Tongue (tissue), 2 donors: Measurements from ENCODE around the gene P4HB. TPM values are rescaled to one million over a fixed set of nuclear protein-coding genes. Genes with fewer than 3 reads are reported as not detected.

Source experiments
- DNase-seq: peaks from one replicate; pipeline ENCODE4 v3.0.0-alpha.2; 2015
- total RNA-seq: library from RNA; depleted of rRNA; stranded (reverse); fragments of >200 nt; gene quantifications from one replicate; pipeline ENCODE4 v1.2.3, GENCODE V29; 2014

Gene P4HB
- total RNA-seq, 1 donor from 2014 or later, result 389 TPM

DNA sequence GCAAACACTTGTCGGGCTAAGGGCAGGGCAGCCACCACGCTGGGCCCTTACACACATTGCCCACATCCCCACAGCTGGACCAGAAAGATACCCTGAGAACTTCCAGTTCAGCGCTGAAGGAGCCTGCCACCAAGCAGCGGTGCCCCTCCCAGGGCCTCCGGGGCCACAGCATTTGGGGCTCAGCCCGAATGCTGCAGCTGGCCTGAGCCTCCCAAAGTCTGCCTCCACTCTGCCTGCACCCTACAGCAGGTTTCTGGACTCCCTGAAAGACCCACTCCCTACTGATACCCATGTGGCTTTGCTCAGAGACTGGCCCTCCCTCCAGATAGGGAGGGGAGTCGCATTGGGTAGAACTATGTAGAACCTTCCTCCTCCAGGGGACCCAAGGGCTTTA lies 28.8 kb downstream of the P4HB start:
- DNase-seq, result no peak

DNA sequence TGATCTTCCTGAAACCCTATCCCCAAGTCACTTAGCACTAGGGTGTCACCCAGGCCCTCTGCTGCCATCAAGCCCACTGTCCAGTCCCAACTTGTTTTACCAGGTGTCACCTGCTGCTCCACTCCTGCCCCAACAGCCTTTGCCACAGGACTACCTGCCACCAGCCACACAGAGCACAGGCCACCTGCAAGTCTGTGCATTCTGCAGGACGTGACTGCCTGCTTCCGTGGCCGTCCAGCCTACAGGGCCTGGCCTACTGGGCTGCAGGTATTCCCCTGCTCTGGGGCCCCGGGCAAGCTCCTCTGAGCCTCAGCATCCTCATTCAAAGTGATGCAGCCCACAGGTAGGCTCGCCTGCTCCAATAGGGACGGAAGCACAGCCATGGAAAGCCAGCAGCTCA lies 30.5 kb downstream of the P4HB start:
- DNase-seq, result no peak

DNA sequence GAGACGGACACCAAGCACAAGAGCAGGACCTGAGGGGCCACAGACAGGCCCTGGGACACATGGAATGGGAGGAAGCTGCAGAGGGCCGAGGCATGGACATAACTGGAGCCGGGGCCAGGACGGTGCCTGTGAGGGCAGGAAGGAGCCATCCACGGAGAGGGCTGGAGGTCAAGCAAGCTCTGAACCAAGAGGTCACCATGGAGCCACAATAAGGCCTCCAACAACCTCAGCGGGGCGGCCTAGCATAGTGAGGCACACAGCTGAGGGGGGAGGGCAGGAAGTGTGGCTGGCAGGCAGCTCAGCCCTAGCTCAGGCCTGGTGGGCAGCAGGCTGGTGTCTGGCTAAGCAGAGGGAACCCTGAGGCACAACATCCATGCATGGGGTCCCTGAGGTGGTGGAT lies 31.7 kb downstream of the P4HB start:
- DNase-seq, result no peak

DNA sequence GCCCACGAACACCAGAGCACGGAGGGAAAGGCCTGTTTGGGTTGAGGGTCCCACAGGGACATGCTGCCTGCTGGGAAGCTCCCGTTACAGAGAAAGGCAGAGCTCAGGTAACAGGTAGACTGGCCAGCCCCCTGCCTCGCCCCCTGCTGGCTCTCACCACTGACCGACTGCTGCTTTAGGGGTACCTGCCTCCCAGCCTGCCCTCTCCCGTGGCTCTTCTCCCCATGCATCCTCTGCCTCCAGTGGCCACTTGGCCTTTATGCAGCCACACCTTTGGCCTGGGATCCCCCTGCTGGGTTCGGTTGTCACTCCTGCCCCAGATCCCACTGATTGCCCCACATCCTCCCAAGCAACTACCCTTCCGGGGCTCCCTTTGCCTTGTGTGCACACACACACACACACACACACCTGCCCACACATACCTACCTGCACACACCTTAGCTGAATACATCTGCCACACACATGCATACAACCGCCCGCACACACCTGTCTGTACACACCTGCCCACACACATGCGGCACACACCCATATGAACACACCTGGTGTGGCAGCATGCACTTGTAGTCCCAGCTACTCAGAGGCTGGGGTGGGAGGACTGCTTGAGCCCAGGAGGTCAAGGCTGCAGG lies 34.4 kb downstream of the P4HB start:
- no peak for DNase-seq

DNA sequence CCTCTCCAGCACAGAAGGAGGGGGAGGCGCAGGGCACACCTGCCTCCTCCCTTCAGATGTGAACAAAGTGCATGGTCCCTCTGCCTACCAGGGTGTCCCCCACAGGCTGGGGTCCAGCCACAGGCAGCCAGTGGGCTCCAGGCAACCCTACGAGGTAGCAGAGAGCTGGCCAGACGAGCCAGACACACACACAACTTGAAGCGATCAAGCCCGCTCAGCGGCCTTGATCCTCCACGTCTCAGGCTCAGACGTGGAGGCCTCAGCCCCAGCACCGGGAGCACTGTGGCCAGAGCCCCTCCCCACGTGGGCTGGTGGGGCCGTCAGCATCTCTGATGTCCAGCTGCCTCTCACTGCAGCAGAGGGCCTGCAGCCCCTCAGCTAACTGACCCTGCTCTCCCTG lies 35.7 kb downstream of the P4HB start:
- DNase-seq, result no peak

DNA sequence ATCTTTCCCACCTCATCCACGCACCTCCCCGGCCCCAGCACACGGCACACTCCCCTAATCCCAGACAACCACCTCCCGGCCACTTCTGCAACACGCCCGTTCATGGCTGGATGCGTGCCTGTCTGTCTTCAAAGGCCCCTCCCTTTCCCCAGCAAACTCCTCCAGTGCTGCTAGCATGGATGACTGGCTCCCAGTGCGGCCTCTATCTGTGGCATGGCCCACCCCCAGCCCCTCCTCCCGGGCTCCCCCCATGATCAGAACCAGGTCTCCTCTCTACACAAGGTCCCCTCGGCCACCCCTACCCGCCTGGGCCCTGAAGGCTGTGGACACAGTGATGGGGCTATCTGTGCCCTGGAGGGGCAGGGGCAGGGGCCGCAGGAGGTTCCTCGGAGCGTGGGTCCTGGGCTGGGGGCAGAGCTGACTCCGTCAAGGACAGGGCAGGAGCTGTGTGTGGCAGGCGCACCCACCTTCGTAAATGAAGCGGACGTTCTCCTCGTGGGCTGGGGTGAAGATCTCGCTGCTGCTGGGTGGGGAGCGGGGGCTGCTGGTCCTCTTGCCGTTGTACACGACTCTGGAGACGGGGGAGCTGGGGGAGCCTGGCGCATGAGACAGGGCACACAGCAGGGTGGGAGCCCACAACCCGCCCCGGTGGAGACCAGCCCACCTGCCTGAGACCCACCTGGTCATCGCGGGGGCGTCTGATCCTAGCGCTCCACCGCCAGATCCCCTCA lies 36.4 kb downstream of the P4HB start:
- DNase-seq, result no peak

DNA sequence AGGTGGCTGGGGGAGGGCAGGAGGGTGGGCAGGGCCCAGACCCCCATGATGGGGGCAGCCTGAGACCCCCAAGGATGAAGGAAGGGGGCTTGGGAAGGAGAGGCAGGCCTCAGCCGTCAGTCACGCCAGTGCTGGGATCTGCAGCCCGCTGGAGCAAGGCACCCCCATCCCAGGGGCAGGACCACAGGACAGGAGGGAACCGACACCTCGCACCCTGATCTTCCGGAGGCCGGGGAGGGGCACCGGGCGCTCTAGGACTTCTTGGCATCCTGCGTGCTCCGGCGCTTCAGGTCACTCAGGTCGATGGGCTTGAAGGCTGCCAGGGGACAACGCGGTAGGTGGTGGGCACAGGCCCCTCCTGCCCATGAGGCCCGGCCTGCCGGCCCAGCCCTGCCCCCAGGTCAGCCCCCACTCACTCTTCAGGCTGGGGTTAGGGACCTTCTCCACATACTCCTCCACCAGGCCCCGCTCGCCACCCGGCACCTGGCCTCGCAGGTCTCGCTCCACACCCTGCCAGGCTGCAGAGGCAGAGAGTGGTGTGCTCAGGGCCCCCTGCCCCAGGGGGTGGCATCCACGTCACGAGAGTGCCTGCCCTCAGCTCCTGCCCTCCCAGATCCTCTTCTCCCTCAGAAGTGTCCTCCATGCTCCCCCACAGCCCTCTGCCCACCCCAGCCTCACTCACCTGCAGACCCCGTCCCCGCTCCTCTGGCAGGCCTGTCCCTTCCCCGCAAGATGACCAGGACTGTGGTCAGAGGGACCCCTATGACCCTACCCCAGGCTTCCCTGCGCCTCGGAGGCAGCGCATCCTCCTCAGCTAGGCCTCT lies 37.1 kb downstream of the P4HB start:
- DNase-seq, result no peak

DNA sequence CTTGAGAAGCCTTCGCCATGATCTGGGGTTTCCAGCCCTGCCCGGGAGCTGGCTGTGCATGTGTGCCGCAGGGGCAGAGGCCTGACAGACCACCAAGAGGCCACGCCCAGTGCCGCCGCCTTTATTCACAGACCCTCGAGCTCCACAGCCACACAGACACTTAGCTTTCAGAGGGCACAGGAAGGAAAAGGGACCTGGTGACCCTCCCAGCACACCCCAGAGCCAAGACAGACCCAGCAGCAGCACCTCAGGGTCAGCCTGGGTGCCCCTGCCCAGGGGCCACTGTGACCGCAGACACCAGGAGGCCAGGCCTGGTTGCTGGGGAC lies 38.1 kb downstream of the P4HB start:
- no peak for DNase-seq

DNA sequence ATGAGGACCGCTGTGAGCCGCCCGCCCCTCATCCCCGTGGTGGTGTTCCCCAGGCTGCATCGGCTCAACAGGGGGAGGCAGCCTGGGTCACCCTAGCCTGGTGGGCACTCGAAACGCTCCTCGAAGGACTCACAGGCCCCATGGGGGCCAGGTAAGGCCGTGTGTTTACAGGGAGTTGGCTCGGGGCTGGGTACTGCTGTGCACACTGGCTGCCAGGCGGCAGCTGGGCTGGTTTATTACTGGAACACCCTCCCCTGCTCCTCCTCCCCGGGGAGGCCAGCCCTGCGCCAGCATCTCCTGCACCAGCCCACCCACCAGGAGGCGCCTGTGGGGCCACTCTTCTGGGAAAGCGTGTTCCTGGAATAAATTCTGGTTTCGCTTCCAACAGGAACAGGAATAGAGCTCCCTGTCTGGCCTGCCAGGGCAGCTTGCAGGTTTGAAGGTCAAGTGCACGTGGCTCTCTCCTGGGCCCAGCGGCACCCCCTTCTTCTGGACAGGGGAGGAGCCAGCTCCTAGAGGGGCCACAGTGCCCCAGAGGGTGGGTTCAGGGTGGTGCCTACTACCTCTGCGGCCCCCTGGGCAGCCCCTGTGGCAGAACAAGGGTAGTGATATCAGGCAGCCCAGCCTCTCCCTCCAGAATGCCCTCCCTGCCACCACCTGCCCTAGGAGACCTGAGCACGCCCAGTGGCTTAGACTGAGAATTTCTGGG lies 38.6 kb downstream of the P4HB start:
- peak; percentile 64 for DNase-seq

DNA sequence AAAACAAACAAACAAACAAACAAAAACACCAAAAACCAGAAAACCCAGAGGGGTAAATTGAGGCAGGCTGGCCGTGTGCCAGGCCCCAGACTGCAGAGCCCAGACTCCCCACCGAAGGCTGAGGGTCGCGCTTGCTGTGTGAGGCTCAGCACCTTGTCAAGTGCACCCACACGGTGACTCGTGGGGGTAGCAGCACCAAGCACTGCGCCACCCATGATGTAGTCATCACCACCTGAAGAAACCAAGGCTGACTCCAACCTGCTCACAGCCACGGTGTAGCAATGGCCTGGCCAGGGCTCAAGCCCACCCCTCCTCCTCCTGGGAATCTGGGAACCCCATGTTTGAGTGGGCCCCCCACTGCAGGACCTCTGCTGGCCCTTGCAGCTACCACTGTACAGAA lies 39.2 kb downstream of the P4HB start:
- no peak for DNase-seq

DNA sequence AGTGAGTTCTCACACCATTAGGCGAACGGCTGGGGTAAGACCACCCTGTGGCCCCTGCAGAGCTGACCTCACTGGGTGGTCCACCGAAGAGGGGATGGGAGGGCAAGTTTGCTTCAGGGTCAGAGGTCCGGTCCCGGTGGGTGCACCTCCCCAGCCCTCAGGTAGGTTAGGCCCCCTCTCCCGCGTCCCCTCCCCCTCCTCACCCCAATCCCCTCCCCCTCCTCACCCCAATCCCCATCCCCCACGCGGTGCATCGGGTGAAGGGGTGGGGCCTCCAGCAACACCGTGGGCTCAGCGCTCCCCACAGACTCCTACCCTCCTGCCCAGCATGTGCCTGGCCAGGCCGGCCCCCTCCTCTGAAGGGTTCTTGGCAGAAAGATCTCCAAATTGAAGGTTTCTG lies 40.6 kb downstream of the P4HB start:
- DNase-seq, result no peak

DNA sequence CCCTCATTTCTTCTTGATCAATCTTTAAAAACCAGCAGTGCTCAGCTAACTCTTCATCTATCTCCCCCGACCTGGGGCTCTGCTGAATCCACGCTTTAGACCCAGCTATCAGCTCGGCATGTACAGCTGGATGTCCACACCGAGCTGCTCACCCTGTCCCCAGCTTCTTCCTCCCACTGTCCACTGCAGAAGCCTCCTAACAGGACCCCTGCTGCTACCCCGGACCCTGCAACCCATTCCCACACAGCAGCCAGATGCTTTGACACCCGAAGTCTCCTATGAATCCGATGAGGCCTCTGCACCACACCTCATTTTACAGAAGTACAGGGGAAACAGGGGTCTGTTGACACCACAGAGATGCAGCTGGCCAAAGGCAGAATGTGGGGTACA lies 42.6 kb downstream of the P4HB start:
- DNase-seq, result no peak

DNA sequence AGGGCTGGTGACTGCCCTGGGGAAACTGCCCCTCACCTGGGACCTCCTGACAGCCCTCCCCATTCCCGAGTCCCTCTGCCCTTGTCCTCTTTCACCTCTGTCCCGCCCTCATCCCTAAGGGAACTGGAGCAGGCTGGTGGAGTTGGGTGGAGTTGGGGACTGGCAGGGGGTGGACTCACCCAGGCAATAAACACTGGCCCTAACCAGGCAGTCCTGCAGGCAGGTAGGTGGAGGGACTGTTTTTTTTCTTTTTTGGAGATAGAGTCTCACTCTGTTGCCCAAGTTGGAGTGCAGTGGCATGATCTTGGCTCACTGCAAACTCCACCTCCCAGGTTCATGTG lies 44.7 kb downstream of the P4HB start:
- no peak for DNase-seq

DNA sequence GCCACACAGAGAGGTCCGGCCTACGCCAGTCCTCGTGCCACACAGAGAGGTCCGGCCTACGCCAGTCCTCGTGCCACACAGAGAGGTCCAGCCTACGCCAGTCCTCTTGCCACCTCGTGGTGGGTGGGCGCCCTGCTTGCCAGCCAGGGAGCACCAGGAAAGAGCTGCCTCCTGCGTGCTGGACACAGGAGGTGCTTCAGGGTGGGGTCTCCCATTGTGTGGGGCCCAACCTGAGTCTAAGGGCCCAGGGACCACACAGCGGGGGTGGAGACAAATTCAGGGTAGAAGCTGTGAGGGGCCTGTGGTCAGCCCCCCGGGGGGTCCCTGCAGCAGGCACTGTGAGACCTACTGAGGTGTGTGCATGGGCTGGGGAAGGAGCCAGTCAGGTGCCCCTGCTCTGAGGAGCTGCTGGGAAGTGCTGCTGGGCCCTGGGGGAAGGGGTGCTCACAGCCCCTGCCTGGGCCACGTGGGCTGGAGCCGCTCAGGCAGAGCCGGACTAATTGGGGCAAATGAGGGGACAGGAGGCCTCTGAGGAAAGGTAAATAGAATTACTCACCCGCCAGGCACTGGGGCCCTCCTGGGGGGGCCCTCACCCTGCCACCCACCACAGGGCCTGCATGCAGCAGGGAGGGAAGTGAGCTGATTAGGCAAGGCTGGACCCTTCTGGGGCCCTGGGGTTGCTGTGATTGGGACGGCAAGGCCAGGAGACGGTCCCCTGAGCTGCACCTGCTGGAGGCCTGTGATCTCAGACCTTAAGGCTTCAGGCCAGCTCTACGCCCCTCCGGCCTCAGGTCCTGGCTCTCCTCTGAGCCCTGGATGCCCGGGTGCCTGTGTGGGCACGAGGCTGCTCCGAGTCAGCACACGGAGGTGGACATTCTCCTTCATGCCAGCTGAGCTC lies 45.3 kb downstream of the P4HB start:
- DNase-seq, result peak; percentile 17

DNA sequence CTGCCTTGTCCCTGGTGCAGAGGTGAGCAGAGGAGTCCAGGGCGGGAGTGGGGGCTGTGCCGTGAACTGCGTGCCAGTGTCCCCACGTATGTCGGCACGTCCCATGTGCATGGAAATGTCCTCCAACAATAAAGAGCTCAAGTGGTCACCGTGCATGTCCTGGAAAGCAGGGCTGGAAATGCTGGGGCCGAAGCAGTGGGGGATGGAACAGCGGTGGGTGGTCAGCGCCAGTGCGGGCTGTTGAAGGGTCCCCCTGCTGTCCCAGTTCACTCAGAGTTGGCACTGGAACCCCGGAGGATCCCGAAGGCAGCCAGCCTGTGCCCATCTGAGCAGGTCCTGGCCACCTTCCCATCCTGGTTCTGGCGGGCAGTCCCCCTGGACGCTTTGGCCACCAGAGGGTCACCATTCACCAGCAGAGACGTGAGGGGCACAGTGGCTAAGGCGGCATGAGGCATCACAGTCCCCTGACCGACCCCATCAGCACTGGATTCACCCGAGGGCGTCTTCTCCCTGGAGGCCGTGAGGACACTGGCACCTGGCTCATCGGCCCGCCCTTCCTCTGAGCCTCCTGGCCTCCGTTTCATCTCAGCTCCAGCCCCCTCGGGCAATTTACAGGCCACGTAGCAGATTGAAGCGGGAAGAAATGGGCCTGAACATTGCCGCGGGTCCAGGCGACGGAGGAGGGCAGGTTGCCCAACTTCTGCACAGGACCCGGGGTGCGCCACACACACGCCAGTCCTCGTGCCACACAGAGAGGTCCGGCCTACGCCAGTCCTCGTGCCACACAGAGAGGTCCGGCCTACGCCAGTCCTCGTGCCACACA lies 46.3 kb downstream of the P4HB start:
- no peak for DNase-seq

DNA sequence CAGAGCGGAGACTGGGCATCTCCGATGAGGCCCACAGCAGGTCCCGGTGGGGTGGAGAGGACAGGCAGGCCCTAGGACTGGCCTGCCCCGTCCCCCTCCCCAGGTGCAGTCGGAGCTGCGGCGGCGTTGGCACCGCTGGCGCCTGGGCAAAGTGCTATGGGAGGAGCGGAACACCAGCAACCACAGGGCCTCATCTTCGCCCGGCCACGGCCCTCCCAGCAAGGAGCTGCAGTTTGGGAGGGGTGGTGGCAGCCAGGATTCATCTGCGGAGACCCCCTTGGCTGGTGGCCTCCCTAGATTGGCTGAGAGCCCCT lies 47.0 kb downstream of the P4HB start:
- no peak for DNase-seq

DNA sequence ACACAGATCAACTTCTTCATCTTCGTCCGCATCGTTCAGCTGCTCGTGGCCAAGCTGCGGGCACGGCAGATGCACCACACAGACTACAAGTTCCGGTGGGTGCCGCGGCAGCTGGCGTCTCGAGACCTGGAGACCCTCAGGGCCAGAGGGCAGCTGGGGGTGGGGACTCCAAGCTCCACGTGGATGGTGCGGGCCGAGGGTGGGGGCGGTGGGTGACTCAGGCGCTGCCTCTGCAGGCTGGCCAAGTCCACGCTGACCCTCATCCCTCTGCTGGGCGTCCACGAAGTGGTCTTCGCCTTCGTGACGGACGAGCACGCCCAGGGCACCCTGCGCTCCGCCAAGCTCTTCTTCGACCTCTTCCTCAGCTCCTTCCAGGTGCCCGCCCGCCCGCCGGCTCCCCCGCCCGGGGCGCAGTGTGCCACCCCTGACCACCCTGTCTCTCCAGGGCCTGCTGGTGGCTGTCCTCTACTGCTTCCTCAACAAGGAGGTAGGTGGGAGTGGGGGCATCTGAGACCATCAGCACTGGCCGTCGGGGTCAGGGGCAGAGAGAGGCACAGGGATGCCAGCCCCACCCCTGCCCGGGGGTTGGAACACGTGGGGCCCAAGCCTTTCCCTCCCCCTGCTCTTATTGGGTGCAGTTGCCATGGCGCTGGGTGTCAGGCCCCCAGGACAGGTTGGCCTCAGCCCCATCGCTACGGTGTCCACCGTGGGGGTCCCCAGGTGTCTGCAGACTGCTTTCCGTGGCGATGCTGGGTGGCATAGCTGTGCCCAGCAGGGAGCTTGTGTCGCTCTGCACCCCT lies 47.6 kb downstream of the P4HB start:
- no peak for DNase-seq

DNA sequence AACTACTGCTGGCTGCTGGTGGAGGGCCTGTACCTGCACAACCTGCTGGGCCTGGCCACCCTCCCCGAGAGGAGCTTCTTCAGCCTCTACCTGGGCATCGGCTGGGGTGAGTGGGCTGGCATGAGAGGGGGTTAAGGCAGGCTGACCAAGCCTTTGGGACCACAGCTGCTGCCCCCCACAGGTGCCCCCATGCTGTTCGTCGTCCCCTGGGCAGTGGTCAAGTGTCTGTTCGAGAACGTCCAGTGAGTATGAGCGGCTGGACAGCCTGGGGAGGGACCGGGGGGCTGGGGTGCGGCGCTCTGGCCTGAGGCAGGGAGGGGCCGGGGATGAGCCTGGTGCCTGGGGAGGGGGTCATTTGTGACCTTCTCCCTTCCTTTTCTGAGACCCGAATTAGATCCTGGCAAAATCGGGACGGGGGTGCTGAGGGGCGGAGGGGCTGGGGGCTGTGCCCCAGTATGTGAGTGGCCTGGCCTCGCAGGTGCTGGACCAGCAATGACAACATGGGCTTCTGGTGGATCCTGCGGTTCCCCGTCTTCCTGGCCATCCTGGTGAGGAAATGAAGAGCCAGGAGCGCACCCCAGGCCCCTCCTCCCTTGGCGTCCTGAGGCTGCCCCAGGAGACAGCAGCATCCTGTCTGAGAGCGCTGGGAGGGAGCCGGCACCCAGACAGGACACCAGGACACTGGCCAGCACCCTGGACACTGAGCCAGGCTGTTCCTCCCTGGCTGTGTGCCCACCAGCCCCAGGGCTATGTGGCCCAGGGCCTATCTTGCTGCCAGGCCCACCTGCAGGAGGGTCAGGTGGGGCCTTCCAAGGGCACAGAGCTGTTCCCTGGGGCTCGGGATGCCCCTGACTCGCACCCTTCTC lies 48.4 kb downstream of the P4HB start:
- DNase-seq, result no peak
